ENCODE data around the gene PSMD2. TPM values are rescaled to one million over a fixed set of nuclear protein-coding genes. Genes with fewer than 3 reads are reported as not detected.

PSMD2 gene
- total and polyA plus RNA-seq, 2 of the 8 experiments (the other 6 are each of a cell fraction or from before 2014, with no cell fraction given): 350 to 363 TPM

DNA sequence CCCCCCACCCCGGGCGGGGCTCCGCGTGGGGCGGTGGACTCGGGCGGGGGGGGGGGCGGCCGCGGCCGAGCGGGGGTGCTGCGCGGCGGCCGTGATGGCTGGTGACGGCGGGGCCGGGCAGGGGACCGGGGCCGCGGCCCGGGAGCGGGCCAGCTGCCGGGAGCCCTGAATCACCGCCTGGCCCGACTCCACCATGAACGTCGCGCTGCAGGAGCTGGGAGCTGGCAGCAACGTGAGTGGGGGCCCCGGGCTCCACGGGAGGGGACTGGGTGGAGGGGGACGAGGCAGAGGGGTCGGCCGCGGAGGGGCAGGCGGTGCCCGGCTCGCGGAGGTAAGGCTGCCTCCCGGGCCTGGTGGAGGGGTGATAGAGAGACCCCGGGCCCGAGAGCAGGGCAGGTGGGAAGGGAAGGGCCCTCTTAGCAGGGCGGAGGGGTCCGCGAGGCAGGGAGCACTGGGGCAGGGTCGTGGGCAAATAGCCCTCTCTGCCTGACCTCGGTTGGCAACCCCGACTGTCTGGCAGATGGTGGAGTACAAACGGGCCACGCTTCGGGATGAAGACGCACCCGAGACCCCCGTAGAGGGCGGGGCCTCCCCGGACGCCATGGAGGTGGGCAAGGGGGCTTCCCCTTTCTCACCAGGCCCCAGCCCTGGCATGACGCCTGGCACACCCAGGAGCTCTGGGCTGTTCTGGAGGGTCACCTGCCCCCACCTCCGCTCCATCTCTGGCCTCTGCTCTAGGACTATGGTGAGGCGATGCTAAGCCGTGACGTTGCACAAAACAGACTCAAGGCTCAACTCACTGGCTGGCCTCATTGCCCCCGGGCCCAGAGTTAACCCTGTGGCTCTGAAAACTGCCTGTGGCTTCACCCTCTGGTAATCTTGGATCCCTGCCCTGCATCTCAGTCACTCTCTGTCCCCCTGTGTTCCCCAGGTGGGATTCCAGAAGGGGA, 22.8 kb upstream of the PSMD2 start, which contains the start of gene ECE2 (continued):
- TF ChIP-seq, protein P1, sequence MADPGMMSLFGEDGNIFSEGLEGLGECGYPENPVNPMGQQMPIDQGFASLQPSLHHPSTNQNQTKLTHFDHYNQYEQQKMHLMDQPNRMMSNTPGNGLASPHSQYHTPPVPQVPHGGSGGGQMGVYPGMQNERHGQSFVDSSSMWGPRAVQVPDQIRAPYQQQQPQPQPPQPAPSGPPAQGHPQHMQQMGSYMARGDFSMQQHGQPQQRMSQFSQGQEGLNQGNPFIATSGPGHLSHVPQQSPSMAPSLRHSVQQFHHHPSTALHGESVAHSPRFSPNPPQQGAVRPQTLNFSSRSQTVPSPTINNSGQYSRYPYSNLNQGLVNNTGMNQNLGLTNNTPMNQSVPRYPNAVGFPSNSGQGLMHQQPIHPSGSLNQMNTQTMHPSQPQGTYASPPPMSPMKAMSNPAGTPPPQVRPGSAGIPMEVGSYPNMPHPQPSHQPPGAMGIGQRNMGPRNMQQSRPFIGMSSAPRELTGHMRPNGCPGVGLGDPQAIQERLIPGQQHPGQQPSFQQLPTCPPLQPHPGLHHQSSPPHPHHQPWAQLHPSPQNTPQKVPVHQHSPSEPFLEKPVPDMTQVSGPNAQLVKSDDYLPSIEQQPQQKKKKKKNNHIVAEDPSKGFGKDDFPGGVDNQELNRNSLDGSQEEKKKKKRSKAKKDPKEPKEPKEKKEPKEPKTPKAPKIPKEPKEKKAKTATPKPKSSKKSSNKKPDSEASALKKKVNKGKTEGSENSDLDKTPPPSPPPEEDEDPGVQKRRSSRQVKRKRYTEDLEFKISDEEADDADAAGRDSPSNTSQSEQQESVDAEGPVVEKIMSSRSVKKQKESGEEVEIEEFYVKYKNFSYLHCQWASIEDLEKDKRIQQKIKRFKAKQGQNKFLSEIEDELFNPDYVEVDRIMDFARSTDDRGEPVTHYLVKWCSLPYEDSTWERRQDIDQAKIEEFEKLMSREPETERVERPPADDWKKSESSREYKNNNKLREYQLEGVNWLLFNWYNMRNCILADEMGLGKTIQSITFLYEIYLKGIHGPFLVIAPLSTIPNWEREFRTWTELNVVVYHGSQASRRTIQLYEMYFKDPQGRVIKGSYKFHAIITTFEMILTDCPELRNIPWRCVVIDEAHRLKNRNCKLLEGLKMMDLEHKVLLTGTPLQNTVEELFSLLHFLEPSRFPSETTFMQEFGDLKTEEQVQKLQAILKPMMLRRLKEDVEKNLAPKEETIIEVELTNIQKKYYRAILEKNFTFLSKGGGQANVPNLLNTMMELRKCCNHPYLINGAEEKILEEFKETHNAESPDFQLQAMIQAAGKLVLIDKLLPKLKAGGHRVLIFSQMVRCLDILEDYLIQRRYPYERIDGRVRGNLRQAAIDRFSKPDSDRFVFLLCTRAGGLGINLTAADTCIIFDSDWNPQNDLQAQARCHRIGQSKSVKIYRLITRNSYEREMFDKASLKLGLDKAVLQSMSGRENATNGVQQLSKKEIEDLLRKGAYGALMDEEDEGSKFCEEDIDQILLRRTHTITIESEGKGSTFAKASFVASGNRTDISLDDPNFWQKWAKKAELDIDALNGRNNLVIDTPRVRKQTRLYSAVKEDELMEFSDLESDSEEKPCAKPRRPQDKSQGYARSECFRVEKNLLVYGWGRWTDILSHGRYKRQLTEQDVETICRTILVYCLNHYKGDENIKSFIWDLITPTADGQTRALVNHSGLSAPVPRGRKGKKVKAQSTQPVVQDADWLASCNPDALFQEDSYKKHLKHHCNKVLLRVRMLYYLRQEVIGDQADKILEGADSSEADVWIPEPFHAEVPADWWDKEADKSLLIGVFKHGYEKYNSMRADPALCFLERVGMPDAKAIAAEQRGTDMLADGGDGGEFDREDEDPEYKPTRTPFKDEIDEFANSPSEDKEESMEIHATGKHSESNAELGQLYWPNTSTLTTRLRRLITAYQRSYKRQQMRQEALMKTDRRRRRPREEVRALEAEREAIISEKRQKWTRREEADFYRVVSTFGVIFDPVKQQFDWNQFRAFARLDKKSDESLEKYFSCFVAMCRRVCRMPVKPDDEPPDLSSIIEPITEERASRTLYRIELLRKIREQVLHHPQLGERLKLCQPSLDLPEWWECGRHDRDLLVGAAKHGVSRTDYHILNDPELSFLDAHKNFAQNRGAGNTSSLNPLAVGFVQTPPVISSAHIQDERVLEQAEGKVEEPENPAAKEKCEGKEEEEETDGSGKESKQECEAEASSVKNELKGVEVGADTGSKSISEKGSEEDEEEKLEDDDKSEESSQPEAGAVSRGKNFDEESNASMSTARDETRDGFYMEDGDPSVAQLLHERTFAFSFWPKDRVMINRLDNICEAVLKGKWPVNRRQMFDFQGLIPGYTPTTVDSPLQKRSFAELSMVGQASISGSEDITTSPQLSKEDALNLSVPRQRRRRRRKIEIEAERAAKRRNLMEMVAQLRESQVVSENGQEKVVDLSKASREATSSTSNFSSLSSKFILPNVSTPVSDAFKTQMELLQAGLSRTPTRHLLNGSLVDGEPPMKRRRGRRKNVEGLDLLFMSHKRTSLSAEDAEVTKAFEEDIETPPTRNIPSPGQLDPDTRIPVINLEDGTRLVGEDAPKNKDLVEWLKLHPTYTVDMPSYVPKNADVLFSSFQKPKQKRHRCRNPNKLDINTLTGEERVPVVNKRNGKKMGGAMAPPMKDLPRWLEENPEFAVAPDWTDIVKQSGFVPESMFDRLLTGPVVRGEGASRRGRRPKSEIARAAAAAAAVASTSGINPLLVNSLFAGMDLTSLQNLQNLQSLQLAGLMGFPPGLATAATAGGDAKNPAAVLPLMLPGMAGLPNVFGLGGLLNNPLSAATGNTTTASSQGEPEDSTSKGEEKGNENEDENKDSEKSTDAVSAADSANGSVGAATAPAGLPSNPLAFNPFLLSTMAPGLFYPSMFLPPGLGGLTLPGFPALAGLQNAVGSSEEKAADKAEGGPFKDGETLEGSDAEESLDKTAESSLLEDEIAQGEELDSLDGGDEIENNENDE (IDR thresholded peaks at IDR 0.05; ENCODE audit: insufficient replicate concordance, low read length): no peak
- TF ChIP-seq EZH2 (IDR thresholded peaks at IDR 0.05; ENCODE audit: low read depth, low read length, severe bottlenecking) (peak; percentile 43), KDM4A (IDR thresholded peaks at IDR 0.05; ENCODE audit: low read depth, low read length, severe bottlenecking) (peak; percentile 34)

All from H1 (cell line).